Mammary epithelial cell (primary cell): Measurements from ENCODE around the gene NRG3.

Experiments
- EZH2 ChIP-seq: IDR thresholded peaks from 2 replicates; pipeline ENCODE4 v1.6.1; 2012; ENCODE audit warnings: low read length, inconsistent platforms, borderline replicate concordance
- TF ChIP-seq, protein P1 (sequence below), 2 donors: IDR thresholded peaks in 1 of 2; conservative IDR thresholded peaks in 1 of 2; 2 replicates each; pipeline ENCODE4 v1.5.1; 2011 to 2012; ENCODE audit warnings: inconsistent platforms in 2 of 2, low read length in 2 of 2, mild to moderate bottlenecking in 2 of 2, control low read depth in 1 of 2, low read depth in 1 of 2; ENCODE audit not compliant: insufficient read depth in 1 of 2; ENCODE audit errors: extremely low read depth in 1 of 2

DNA sequence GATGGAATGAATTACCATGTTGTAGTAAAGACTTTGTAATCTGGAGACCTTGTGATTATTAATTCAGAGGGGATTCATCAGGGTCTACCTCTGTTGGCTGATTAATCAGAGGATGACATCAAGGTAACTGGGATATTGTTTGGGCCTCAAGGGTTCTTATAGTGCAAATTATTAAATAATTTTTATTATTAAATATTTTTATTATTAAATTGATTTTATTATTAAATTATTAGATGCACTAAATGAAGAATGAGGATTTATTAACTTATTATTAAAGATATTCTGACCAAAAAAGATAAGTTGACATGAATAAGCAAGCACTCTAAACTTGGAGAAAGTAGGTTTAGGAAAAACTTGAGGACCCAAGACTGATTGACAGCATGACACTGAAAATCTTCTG lies 661.7 kb downstream of the NRG3 start:
- TF ChIP-seq, protein P1, sequence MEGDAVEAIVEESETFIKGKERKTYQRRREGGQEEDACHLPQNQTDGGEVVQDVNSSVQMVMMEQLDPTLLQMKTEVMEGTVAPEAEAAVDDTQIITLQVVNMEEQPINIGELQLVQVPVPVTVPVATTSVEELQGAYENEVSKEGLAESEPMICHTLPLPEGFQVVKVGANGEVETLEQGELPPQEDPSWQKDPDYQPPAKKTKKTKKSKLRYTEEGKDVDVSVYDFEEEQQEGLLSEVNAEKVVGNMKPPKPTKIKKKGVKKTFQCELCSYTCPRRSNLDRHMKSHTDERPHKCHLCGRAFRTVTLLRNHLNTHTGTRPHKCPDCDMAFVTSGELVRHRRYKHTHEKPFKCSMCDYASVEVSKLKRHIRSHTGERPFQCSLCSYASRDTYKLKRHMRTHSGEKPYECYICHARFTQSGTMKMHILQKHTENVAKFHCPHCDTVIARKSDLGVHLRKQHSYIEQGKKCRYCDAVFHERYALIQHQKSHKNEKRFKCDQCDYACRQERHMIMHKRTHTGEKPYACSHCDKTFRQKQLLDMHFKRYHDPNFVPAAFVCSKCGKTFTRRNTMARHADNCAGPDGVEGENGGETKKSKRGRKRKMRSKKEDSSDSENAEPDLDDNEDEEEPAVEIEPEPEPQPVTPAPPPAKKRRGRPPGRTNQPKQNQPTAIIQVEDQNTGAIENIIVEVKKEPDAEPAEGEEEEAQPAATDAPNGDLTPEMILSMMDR (conservative IDR thresholded peaks at IDR 0.05 in 1 of 2, IDR thresholded peaks at IDR 0.05 in 1 of 2; ENCODE audit: extremely low read depth in 1 of 2, insufficient read depth in 1 of 2, low read depth in 1 of 2, low read length in 2 of 2): no peak
- no peak for TF ChIP-seq EZH2
